WTC11 (cell line): ENCODE data around the gene RPH3AL. TPM values are rescaled to one million over a fixed set of nuclear protein-coding genes. Genes with fewer than 3 reads are reported as not detected.

Experiments used
- ATAC-seq: fragments of 200-7000 bp; cut with Tn5 transposase; 2 replicates; pipeline ENCODE4 v1.10.0; 2021; ENCODE audit warnings: mild to moderate bottlenecking, moderate library complexity
- CTCF ChIA-PET: fragments of 300-600 bp; sonication (Branson Sonifier 250); formaldehyde crosslinking; loops from one replicate; lab custom pipeline; 2021; ENCODE audit warnings: antibody characterized with exemption; lab: Charles Lee
- POLR2A ChIA-PET: fragments of 350-600 bp; sonication (Branson Sonifier 250); formaldehyde crosslinking; loops from one replicate; lab custom pipeline; 2021; ENCODE audit warnings: antibody characterized with exemption; lab: Charles Lee
- DNase-seq: peaks from one replicate; pipeline ENCODE4 v3.0.0; 2021; ENCODE audit warnings: low spot score
- H3K27ac Mint-ChIP-seq: 2 replicates; pipeline ENCODE4 v1.8.0; 2021; ENCODE audit warnings: mixed read lengths
- H3K27me3 Mint-ChIP-seq: 2 replicates; pipeline ENCODE4 v1.8.0; 2021; ENCODE audit warnings: low read depth, mild to moderate bottlenecking, moderate library complexity, mixed read lengths
- H3K36me3 Mint-ChIP-seq: 2 replicates; pipeline ENCODE4 v1.8.0; 2021; ENCODE audit warnings: mixed read lengths
- H3K4me1 Mint-ChIP-seq: 2 replicates; pipeline ENCODE4 v1.8.0; 2022; ENCODE audit warnings: mixed read lengths
- H3K4me3 Mint-ChIP-seq: 2 replicates; pipeline ENCODE4 v1.8.0; 2021; ENCODE audit warnings: mild to moderate bottlenecking, moderate library complexity, mixed read lengths
- H3K9me3 Mint-ChIP-seq: 2 replicates; pipeline ENCODE4 v1.8.0; 2021; ENCODE audit warnings: mixed read lengths
- FOXP1 ChIP-seq: sonication (generic); formaldehyde crosslinking; IDR thresholded peaks from 2 replicates; pipeline ENCODE4 v1.8.0; 2022; ENCODE audit warnings: missing genetic modification reagents, mild to moderate bottlenecking, moderate library complexity, borderline replicate concordance
- PRDM15 ChIP-seq: sonication (generic); formaldehyde crosslinking; IDR thresholded peaks from 2 replicates; pipeline ENCODE4 v1.8.0; 2022; ENCODE audit warnings: missing genetic modification reagents
- PRRX2 ChIP-seq: fragments of 250-450 bp; sonication (Bioruptor Pico); IDR thresholded peaks from 2 replicates; pipeline ENCODE4 v1.8.0; 2021; ENCODE audit warnings: mild to moderate bottlenecking
- SMAD4 ChIP-seq: sonication (generic); formaldehyde crosslinking; IDR thresholded peaks from 2 replicates; pipeline ENCODE4 v1.8.0; 2022; ENCODE audit warnings: mild to moderate bottlenecking, missing genetic modification reagents
- ZNF317 ChIP-seq: sonication (generic); formaldehyde crosslinking; IDR thresholded peaks from 2 replicates; pipeline ENCODE4 v1.8.1; 2023; ENCODE audit warnings: low read depth, mild to moderate bottlenecking, moderate library complexity, missing genetic modification reagents, borderline replicate concordance
- total RNA-seq: library from RNA; stranded (reverse); gene quantifications from 3 replicates; pipeline ENCODE4 v1.2.3, GENCODE V29; 2021
- TF ChIP-seq, protein P1 (sequence below): sonication (generic); formaldehyde crosslinking; IDR thresholded peaks from 2 replicates; pipeline ENCODE4 v1.8.1; 2023; ENCODE audit warnings: mild to moderate bottlenecking, moderate library complexity, missing genetic modification reagents
- TF ChIP-seq, protein P2 (sequence below): sonication (generic); formaldehyde crosslinking; IDR thresholded peaks from 2 replicates; pipeline ENCODE4 v1.8.0; 2022; ENCODE audit warnings: mild to moderate bottlenecking, missing genetic modification reagents
- TF ChIP-seq, protein P3 (sequence below): sonication (generic); formaldehyde crosslinking; IDR thresholded peaks from 2 replicates; pipeline ENCODE4 v1.8.0; 2023; ENCODE audit warnings: missing genetic modification reagents
- TF ChIP-seq, protein P4 (sequence below): sonication (generic); formaldehyde crosslinking; IDR thresholded peaks from 2 replicates; pipeline ENCODE4 v1.8.1; 2022; ENCODE audit warnings: mild to moderate bottlenecking, moderate library complexity, missing genetic modification reagents

Gene RPH3AL
- total RNA-seq, 1 experiment from 2014 or later = 2.0 TPM

DNA sequence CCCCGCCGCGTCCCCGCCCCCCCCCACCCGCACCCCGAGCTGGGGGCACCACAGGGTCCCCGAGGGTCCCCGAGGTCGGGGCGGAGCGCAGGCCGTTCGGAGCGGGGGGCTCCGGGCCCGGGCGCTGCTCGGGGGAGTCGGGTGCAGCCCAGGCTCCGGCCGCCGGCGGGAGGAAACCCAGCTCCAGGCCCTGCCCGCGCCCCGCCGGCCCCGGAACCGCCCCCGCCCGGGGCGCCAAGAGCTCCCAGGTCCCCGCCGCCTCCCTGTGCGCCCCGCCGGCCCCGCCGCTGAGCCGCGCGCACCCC, 33.2 kb upstream of the RPH3AL start (continued):
- no peak for TF ChIP-seq PRDM15 (CRISPR knock-in tag)

DNA sequence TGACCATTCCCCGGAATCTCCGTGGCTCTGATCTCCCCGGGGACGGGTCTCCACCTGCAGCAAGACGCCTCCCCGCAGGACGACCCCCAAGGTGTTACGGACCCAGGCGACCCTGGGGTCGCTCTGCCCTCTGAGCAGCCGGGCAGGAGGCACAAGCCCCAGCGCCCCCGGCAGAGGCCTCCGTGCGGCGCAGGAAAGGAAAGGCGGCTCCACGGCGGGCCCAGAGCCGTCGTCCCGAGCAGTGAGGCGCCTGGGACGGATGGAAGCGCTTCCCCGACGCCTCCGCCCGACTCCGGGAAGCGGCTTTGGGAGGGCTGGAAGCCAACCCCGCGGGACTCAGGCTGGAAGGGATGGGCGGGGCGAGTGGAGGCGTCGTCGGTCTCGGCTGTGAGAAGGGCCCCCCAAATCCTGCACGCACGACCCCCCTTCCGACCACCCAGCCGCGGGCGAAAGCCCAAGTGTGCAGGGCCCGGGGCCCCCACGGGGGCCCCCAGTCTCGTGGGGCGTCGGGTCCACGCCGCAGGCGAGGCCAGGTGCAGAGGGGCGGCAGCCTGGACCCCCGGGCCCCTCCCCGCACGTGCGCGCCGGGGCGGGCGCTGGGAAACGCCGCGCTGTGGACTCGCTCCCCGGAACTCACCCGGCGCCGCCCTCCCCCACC, 32.7 kb upstream of the RPH3AL start:
- Mint-ChIP-seq H3K27me3 (peaks cover 61% of the 10 kb centered on the region), H3K36me3 (peaks cover 5% of the 10 kb centered on the region), H3K4me1 (peaks cover 33% of the 10 kb centered on the region), H3K9me3 (peaks cover 12% of the 10 kb centered on the region), H3K27ac (no peak overlapping the region), H3K4me3 (peak overlapping the region; percentile 56)
- TF ChIP-seq, protein P1, sequence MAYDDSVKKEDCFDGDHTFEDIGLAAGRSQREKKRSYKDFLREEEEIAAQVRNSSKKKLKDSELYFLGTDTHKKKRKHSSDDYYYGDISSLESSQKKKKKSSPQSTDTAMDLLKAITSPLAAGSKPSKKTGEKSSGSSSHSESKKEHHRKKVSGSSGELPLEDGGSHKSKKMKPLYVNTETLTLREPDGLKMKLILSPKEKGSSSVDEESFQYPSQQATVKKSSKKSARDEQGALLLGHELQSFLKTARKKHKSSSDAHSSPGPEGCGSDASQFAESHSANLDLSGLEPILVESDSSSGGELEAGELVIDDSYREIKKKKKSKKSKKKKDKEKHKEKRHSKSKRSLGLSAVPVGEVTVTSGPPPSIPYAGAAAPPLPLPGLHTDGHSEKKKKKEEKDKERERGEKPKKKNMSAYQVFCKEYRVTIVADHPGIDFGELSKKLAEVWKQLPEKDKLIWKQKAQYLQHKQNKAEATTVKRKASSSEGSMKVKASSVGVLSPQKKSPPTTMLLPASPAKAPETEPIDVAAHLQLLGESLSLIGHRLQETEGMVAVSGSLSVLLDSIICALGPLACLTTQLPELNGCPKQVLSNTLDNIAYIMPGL (CRISPR knock-in tag) = peak; percentile 35; the same call in 1 of the 2 replicates
- TF ChIP-seq, protein P2, sequence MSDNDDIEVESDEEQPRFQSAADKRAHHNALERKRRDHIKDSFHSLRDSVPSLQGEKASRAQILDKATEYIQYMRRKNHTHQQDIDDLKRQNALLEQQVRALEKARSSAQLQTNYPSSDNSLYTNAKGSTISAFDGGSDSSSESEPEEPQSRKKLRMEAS (CRISPR knock-in tag) = peak; percentile 57; the same call in 1 of the 2 replicates
- 0 out of 2 replicates have a peak, but pooled peaks have one; percentile 32 for TF ChIP-seq ZNF317 (CRISPR knock-in tag)
- no peak for TF ChIP-seq FOXP1 (CRISPR knock-in tag)
- TF ChIP-seq PRRX2 (CRISPR knock-in tag) = no peak
- TF ChIP-seq, protein P3, sequence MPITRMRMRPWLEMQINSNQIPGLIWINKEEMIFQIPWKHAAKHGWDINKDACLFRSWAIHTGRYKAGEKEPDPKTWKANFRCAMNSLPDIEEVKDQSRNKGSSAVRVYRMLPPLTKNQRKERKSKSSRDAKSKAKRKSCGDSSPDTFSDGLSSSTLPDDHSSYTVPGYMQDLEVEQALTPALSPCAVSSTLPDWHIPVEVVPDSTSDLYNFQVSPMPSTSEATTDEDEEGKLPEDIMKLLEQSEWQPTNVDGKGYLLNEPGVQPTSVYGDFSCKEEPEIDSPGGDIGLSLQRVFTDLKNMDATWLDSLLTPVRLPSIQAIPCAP (CRISPR knock-in tag) = no peak
- ChIA-PET CTCF (interaction anchor here (0.5 to 2.0 kb wide), 17 partner anchors 9 to 339 kb away, joined by 3 to 18 read pairs (median 4); partner anchors contain the start of gene DOC2B), POLR2A (no interaction called here)
- ATAC-seq (peak; percentile 68), DNase-seq (peak; percentile 63)

GRCh38 chr17:384622-385177, 32.1 kb upstream of the RPH3AL start:
- ChIA-PET POLR2A (no interaction called here), CTCF (interaction anchor here (0.7 to 2.0 kb wide), 6 partner anchors 8 to 316 kb away, joined by 3 to 13 read pairs (median 4); no protein-coding TSS in a partner anchor)
- Mint-ChIP-seq H3K27ac (no peak overlapping the region), H3K9me3 (peaks cover 12% of the 10 kb centered on the region), H3K27me3 (peaks cover 61% of the 10 kb centered on the region), H3K4me1 (peaks cover 33% of the 10 kb centered on the region), H3K4me3 (peak overlapping the region; percentile 68), H3K36me3 (peaks cover 5% of the 10 kb centered on the region)
- ATAC-seq (peak; percentile 6; the same call in 1 of the 2 replicates), DNase-seq (no peak)
- 0 out of 2 replicates have a peak, but pooled peaks have one; percentile 11 for TF ChIP-seq PRDM15 (CRISPR knock-in tag)
- TF ChIP-seq, protein P4, sequence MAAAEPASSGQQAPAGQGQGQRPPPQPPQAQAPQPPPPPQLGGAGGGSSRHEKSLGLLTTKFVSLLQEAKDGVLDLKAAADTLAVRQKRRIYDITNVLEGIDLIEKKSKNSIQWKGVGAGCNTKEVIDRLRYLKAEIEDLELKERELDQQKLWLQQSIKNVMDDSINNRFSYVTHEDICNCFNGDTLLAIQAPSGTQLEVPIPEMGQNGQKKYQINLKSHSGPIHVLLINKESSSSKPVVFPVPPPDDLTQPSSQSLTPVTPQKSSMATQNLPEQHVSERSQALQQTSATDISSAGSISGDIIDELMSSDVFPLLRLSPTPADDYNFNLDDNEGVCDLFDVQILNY (CRISPR knock-in tag) = no peak
- no peak for TF ChIP-seq SMAD4
